ENCODE measurements around the gene CDH11. TPM values are rescaled to one million over a fixed set of nuclear protein-coding genes. Genes with fewer than 3 reads are reported as not detected.
A peak's percentile ranks its signal among the peaks of the same experiment; 100 is the strongest.

Gene CDH11
- total and polyA plus RNA-seq, 10 donors, result 4.3 to 721 (median 305) TPM

DNA sequence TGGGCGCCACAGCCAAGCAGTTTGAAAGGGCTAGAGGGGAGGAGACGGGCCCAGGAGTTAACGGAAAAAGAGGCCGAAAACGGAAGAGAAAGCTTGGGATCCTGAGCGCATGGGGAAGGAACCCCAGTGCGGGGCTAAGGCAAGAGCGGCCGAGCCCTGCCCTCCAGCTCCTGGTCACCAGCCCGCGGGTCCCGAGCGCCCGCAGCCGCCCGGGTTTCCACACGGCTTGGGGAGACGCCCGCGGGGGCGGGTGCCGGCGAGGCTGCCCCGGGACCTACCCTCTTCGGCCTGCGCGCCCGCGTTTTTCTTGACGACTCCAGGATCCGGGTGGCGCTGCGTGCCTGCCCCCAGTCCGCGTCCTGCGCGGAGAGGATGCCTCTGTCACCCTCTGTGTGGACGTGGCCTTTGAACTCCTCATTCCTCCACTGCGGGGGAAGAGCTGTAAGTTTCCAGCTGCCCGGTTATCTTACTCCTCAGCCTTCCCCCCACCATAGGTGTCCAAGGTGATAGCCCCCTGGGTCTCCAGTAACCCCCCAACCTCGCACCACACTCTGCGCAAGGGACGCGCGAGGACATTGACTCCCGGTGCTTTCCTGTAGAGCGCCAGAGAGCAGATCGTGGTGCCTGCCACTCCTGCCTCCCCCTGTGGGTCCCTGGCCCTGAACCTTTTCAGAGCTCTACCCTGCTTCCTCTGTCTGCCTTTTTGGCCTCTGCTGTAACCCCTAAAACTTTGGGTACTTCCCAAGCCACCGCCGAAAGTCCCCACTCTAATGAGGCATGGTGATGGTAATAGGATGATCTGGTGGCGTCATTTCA is 1.7 kb upstream of the CDH11 start:
- WGBS, 5 donors, result 4 to 9% (median 4%) methylated on average over 31 to 51 of the region's 51 CpGs
- Histone ChIP-seq H3K27me3 (replicated peaks in 1 of 7) (peaks cover 0 to 61% (median 36%) of the 10 kb centered on the region in 7 donors), H3K27ac (peak overlapping the region; percentile 82 to 97 (median 90)), H3K9me3 (no peaks in the 10 kb centered on the region), H3K4me3 (peak overlapping the region; percentile 28 to 74 (median 49)), H3K36me3 (no peaks in the 10 kb centered on the region), H3K4me1 (peaks cover 0 to 28% (median 7%) of the 10 kb centered on the region in 6 donors)
- TF ChIP-seq POLR2AphosphoS5 (IDR thresholded peaks at IDR 0.05), result peak; percentile 29 to 66 (median 54)
- TF ChIP-seq POLR2A (IDR thresholded peaks at IDR 0.05), result no peak
- DNase-seq, result peak; percentile 77
- intact Hi-C loops (cut with DNase I; ENCODE audit: low total_unique reads), result loop anchor here (10.0 kb wide), 1 partner anchor 181 kb away; no protein-coding TSS in a partner anchor

- intact Hi-C loops (cut with DNase I; ENCODE audit: low total_unique reads), result loop anchor here (10.0 kb wide), 1 partner anchor 182 kb away; no protein-coding TSS in a partner anchor
- DNase-seq, result peak; percentile 84
- TF ChIP-seq POLR2AphosphoS5 (IDR thresholded peaks at IDR 0.05) (peak; percentile 82 to 91 (median 86)), CTCF (IDR thresholded peaks at IDR 0.05 in 8 of 11, conservative IDR thresholded peaks at IDR 0.05 in 3 of 11) (no peak), POLR2A (IDR thresholded peaks at IDR 0.05) (peak in 1 of 3 donors; percentile 59)
- Histone ChIP-seq H3K36me3 (no peaks in the 10 kb centered on the region), H3K4me1 (peaks cover 0 to 36% (median 11%) of the 10 kb centered on the region in 6 donors), H3K9me3 (no peaks in the 10 kb centered on the region), H3K27ac (peak overlapping the region; percentile 82 to 97 (median 90)), H3K27me3 (replicated peaks in 1 of 7) (peaks cover 0 to 62% (median 36%) of the 10 kb centered on the region in 7 donors), H3K4me3 (peak overlapping the region; percentile 38 to 74 (median 49))
- 3 to 6% (median 4%) methylated on average over 25 to 48 of the region's 48 CpGs for WGBS, 5 donors
These were observed 997 bp upstream of the CDH11 start for GRCh38 chr16:65122724-65123395.

DNA sequence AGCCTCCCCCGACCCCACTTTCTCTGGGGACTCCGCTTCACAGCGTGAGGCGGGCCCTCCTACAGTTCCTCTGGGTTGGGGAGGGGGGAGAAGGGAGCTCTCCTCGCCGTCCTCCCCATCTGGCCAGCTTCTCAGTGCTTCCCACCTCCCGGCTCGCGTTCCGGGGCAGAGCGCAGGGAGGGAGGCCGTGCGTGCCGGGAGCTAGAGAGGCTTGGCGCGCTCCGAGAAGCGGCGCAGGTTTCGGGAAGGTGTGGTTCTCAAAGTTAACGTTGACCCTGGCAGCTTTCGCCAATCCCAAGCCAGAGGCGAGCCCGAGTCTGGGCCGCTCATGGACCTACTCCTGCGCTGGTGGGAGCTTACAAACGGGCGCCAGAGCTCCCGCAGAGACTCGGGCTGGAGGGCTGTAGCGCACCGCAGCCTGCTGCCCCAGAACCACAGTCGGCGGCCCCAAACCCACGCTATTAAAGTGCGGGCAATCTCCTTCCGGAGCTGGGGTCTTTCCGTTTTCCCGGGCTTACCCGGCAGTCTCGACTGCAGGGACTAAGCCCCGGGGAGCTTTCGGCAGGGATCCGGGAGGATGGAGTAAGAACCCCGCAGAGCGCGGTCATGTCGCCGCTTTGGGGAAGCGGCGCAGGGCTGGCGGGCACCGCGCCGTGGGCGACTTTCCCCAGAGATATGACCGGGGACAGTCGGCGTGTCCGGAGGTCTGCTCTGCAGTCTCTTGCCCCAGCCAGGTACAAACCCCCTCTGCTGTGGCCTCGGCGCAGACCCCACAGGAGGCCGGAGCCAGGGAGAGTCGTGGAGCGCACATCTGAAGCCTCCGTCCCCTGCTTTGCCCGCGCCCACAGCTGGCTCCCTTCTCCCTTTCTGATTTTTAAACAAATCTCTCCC is 787 bp downstream of the CDH11 start:
- H3K4me3 ChIP-seq, result peak overlapping the region; percentile 38 to 74 (median 49)
- H3K4me1 ChIP-seq, result peaks cover 0 to 54% (median 25%) of the 10 kb centered on the region in 6 donors
- peaks cover 0 to 62% (median 36%) of the 10 kb centered on the region in 7 donors for H3K27me3 ChIP-seq (replicated peaks in 1 of 7)
- no peaks in the 10 kb centered on the region for H3K9me3 ChIP-seq
- H3K36me3 ChIP-seq, result no peaks in the 10 kb centered on the region
- TF ChIP-seq POLR2AphosphoS5 (IDR thresholded peaks at IDR 0.05) (peak in 2 of 3 donors; percentile 53 to 54), CTCF (IDR thresholded peaks at IDR 0.05 in 8 of 11, conservative IDR thresholded peaks at IDR 0.05 in 3 of 11) (no peak)
- intact Hi-C loops (cut with DNase I; ENCODE audit: low total_unique reads), result loop anchor here (10.0 kb wide), 1 partner anchor 184 kb away; no protein-coding TSS in a partner anchor
- WGBS, 5 donors, result 1 to 11% (median 4%) methylated on average over 38 to 68 of the region's 68 CpGs
- peak overlapping the region; percentile 65 to 97 (median 90) for H3K27ac ChIP-seq
- peak; percentile 69 for DNase-seq

GRCh38 chr16:65120461-65120830 is 1.4 kb downstream of the CDH11 start:
- Histone ChIP-seq H3K9me3 (no peaks in the 10 kb centered on the region), H3K27ac (peak overlapping the region; percentile 65 to 97 (median 90)), H3K4me3 (peak overlapping the region; percentile 38 to 74 (median 49)), H3K36me3 (no peaks in the 10 kb centered on the region), H3K4me1 (peaks cover 0 to 55% (median 29%) of the 10 kb centered on the region in 6 donors), H3K27me3 (replicated peaks in 1 of 7) (peaks cover 0 to 62% (median 36%) of the 10 kb centered on the region in 7 donors)
- intact Hi-C loops (cut with DNase I; ENCODE audit: low total_unique reads), result loop anchor here (10.0 kb wide), 1 partner anchor 184 kb away; no protein-coding TSS in a partner anchor
- no peak for DNase-seq
- 2 to 12% (median 7%) methylated on average over 18 of the region's 18 CpGs for WGBS, 5 donors
- no peak for TF ChIP-seq POLR2A (IDR thresholded peaks at IDR 0.05)
- TF ChIP-seq CTCF (IDR thresholded peaks at IDR 0.05 in 8 of 11, conservative IDR thresholded peaks at IDR 0.05 in 3 of 11), result no peak
- TF ChIP-seq POLR2AphosphoS5 (IDR thresholded peaks at IDR 0.05), result no peak

All from spleen (tissue), 11 donors.